Erythroblast (primary cell): ENCODE measurements around the gene SOCS2.

ENCODE experiments used
- GATA1 ChIP-seq: IDR thresholded peaks from 2 replicates; pipeline ENCODE4 v1.6.1; 2011; ENCODE audit warnings: low read depth, mild to moderate bottlenecking, control low read depth, low read length, moderate library complexity
- POLR2A ChIP-seq: IDR thresholded peaks from 2 replicates; pipeline ENCODE4 v1.6.1; 2011; ENCODE audit warnings: mild to moderate bottlenecking, low read length

GRCh38 chr12:93567174-93567573 lies 5.3 kb upstream of the SOCS2 start:
- TF ChIP-seq POLR2A (no peak), GATA1 (no peak)
